Endothelial cell of umbilical vein (primary cell): ENCODE data around the gene BRI3.

ENCODE experiments used
- JUN ChIP-seq: IDR thresholded peaks from 2 replicates; pipeline ENCODE4 v1.6.1; 2011; ENCODE audit warnings: borderline replicate concordance, low read depth; ENCODE audit not compliant: insufficient read length, insufficient read depth
- POLR2AphosphoS5 ChIP-seq: IDR thresholded peaks from 2 replicates; pipeline ENCODE4 v1.6.1; 2012; ENCODE audit warnings: low read depth, mild to moderate bottlenecking, control low read depth, low read length, moderate library complexity; ENCODE audit not compliant: insufficient read depth

- TF ChIP-seq POLR2AphosphoS5 (no peak), JUN (no peak)
Measured at GRCh38 chr7:98293265-98293664, 11.8 kb downstream of the BRI3 start.
